ENCODE measurements around the gene CEP85. TPM values are rescaled to one million over a fixed set of nuclear protein-coding genes. Genes with fewer than 3 reads are reported as not detected.

The CEP85 gene
- total RNA-seq, 1 experiment from 2014 or later, result 19.7 TPM

DNA sequence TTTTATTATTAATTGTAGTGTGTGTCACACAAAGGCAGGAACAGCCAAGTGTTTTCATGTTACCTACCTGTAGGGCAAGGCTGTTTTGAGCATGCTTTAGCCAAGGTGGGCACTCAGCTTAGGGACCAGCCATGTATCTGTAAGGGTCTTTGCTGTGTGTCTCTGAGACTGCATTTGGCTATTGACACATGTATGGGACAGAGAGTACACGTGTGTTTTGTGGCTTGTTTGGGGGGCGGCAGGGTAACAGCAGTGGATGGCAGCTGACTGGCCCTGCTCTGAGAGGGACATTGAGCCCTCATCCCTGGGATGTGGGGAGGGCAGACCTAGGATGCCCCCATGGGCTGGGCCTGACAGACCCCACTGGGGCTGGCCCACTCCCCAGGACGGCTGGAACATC lies 36.7 kb upstream of the CEP85 start:
- no peaks in the 10 kb centered on the region for H3K36me3 ChIP-seq (ENCODE audit: control insufficient read depth, insufficient read depth, low read length)
- Mint-ChIP-seq H3K27ac (ENCODE audit: unreplicated experiment) (no peak overlapping the region), H3K9me3 (ENCODE audit: unreplicated experiment) (no peaks in the 10 kb centered on the region), H3K4me1 (ENCODE audit: low read depth, unreplicated experiment) (no peaks in the 10 kb centered on the region), H3K36me3 (ENCODE audit: insufficient read depth, unreplicated experiment) (no peaks in the 10 kb centered on the region), H3K27me3 (ENCODE audit: insufficient read depth, unreplicated experiment) (no peaks in the 10 kb centered on the region), H3K4me3 (ENCODE audit: unreplicated experiment) (no peak overlapping the region)
- intact Hi-C loops (cut with micrococcal nuclease; ENCODE audit: unreplicated experiment), result no loop called here
- H3K9me3 ChIP-seq, result no peaks in the 10 kb centered on the region
- no peak overlapping the region for H3K4me3 ChIP-seq (ENCODE audit: low read depth, low read length)
- no peaks in the 10 kb centered on the region for H3K4me1 ChIP-seq
- POLR2A ChIA-PET, result interaction anchor here (1.5 kb wide), 1 partner anchor 27 kb away, joined by 15 read pairs; the partner anchor contains the start of gene ZNF593
- TF ChIP-seq, protein P1, sequence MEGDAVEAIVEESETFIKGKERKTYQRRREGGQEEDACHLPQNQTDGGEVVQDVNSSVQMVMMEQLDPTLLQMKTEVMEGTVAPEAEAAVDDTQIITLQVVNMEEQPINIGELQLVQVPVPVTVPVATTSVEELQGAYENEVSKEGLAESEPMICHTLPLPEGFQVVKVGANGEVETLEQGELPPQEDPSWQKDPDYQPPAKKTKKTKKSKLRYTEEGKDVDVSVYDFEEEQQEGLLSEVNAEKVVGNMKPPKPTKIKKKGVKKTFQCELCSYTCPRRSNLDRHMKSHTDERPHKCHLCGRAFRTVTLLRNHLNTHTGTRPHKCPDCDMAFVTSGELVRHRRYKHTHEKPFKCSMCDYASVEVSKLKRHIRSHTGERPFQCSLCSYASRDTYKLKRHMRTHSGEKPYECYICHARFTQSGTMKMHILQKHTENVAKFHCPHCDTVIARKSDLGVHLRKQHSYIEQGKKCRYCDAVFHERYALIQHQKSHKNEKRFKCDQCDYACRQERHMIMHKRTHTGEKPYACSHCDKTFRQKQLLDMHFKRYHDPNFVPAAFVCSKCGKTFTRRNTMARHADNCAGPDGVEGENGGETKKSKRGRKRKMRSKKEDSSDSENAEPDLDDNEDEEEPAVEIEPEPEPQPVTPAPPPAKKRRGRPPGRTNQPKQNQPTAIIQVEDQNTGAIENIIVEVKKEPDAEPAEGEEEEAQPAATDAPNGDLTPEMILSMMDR (IDR thresholded peaks at IDR 0.05; ENCODE audit: insufficient read depth in 1 of 2, low read depth in 1 of 2, low read length in 1 of 2, severe bottlenecking in 1 of 2, unreplicated experiment in 1 of 2), result no peak
- CTCF ChIA-PET, result no interaction called here
- DNase-seq, result no peak
- H3K27me3 ChIP-seq (replicated peaks; ENCODE audit: control insufficient read depth, insufficient read depth, low read length), result no peaks in the 10 kb centered on the region
- BruUV-seq (replicated peaks), result no TSS peak

DNA sequence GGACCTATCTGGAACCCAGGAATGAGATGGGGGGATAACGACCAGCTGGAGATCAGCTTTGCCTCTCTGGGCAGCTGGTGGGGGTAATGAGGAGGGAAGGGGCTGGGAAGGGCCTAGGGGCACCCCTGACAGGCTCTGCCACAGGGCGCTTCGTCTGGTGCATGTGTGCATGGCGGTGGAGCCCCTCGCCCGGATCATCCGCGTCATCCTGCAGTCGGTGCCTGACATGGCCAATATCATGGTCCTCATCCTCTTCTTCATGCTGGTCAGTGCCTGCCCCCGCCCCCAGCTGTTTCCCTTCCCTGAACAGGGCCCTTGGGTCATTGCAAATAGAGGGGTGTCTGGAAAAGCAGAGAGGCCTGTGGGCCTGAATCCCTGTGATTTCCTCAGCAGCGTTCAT lies 36.2 kb upstream of the CEP85 start:
- Mint-ChIP-seq H3K4me3 (ENCODE audit: unreplicated experiment) (no peak overlapping the region), H3K36me3 (ENCODE audit: insufficient read depth, unreplicated experiment) (no peaks in the 10 kb centered on the region), H3K4me1 (ENCODE audit: low read depth, unreplicated experiment) (no peaks in the 10 kb centered on the region), H3K27ac (ENCODE audit: unreplicated experiment) (no peak overlapping the region), H3K27me3 (ENCODE audit: insufficient read depth, unreplicated experiment) (no peaks in the 10 kb centered on the region), H3K9me3 (ENCODE audit: unreplicated experiment) (no peaks in the 10 kb centered on the region)
- no peaks in the 10 kb centered on the region for H3K9me3 ChIP-seq
- no TSS peak for BruUV-seq (replicated peaks)
- CTCF ChIA-PET, result no interaction called here
- no peak overlapping the region for H3K4me3 ChIP-seq (ENCODE audit: low read depth, low read length)
- H3K36me3 ChIP-seq (ENCODE audit: control insufficient read depth, insufficient read depth, low read length), result no peaks in the 10 kb centered on the region
- POLR2A ChIA-PET, result no interaction called here
- DNase-seq, result no peak
- no peaks in the 10 kb centered on the region for H3K4me1 ChIP-seq
- H3K27me3 ChIP-seq (replicated peaks; ENCODE audit: control insufficient read depth, insufficient read depth, low read length), result no peaks in the 10 kb centered on the region
- TF ChIP-seq, protein P1 (IDR thresholded peaks at IDR 0.05; ENCODE audit: insufficient read depth in 1 of 2, low read depth in 1 of 2, low read length in 1 of 2, severe bottlenecking in 1 of 2, unreplicated experiment in 1 of 2), result no peak
- intact Hi-C loops (cut with micrococcal nuclease; ENCODE audit: unreplicated experiment), result no loop called here

DNA sequence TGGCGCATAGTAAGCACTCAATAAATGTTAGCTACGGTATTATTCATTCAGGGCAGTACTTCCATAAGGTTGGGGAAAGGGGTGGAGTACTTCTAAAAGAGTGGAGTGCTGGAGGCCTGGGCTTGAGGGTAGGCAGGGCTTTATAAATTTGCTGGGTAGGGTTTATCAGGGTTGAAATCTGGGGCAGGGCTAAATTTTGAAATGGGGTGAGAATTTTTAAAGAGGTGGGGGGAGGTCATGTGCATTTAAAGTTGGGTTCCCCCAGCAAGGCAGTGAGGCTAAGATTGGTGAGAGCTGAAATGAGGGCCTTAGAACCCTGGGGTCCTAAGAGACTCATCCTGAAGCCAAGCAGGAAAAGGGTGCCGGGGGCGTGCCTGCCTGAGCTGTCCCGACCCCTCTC lies 33.6 kb upstream of the CEP85 start:
- no peak for DNase-seq
- H3K9me3 Mint-ChIP-seq (ENCODE audit: unreplicated experiment), result no peaks in the 10 kb centered on the region
- no peaks in the 10 kb centered on the region for H3K36me3 Mint-ChIP-seq (ENCODE audit: insufficient read depth, unreplicated experiment)
- no peaks in the 10 kb centered on the region for H3K4me1 Mint-ChIP-seq (ENCODE audit: low read depth, unreplicated experiment)
- Histone ChIP-seq H3K27me3 (replicated peaks; ENCODE audit: control insufficient read depth, insufficient read depth, low read length) (no peaks in the 10 kb centered on the region), H3K4me1 (no peaks in the 10 kb centered on the region), H3K4me3 (ENCODE audit: low read depth, low read length) (no peak overlapping the region), H3K9me3 (no peaks in the 10 kb centered on the region), H3K36me3 (ENCODE audit: control insufficient read depth, insufficient read depth, low read length) (no peaks in the 10 kb centered on the region)
- intact Hi-C loops (cut with micrococcal nuclease; ENCODE audit: unreplicated experiment), result no loop called here
- TF ChIP-seq, protein P1 (IDR thresholded peaks at IDR 0.05; ENCODE audit: insufficient read depth in 1 of 2, low read depth in 1 of 2, low read length in 1 of 2, severe bottlenecking in 1 of 2, unreplicated experiment in 1 of 2), result no peak
- H3K27me3 Mint-ChIP-seq (ENCODE audit: insufficient read depth, unreplicated experiment), result no peaks in the 10 kb centered on the region
- H3K27ac Mint-ChIP-seq (ENCODE audit: unreplicated experiment), result no peak overlapping the region
- POLR2A ChIA-PET, result no interaction called here
- BruUV-seq (replicated peaks), result no TSS peak
- no peak overlapping the region for H3K4me3 Mint-ChIP-seq (ENCODE audit: unreplicated experiment)
- CTCF ChIA-PET, result no interaction called here

All from Caco-2 (cell line).